Uterus (tissue), 2 donors: ENCODE measurements around the gene TJP3.

Experiments
- CTCF ChIP-seq, 4 experiments: fragments of 200-600 bp in 2 of 4; fragments of 450-650 bp in 2 of 4; sonication (generic) in 2 of 4; IDR thresholded peaks; one replicate each; pipeline ENCODE4 v1.5.1; 2016 to 2019; ENCODE audit warnings: antibody characterized with exemption in 4 of 4, mild to moderate bottlenecking in 2 of 4, moderate library complexity in 1 of 4
- POLR2A ChIP-seq, 2 donors: fragments of 450-650 bp; IDR thresholded peaks; one replicate each; pipeline ENCODE4 v1.6.1; 2016; ENCODE audit warnings: antibody characterized with exemption in 2 of 2, mild to moderate bottlenecking in 1 of 2, moderate library complexity in 1 of 2

DNA sequence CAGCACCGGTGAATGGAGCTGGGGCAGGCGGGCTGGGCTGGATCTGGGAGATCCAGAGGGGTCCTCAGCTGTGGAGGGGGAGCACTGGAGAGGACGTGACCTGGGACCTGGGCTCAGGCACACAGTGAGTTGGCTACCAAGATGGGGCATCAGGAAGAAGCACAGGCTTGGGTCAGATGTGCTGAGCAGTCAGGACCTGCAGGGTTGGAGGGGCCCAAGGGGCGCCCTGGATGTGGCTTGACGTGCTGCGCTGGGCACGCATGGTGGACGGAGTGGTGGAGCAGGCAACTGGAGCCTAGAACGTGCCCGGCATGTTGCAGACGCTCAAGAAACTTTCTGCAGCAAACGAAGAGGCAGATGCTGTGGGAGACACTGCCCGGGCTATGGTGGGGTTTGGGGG, 28.6 kb upstream of the TJP3 start:
- TF ChIP-seq CTCF (IDR thresholded peaks at IDR 0.05) (no peak), POLR2A (IDR thresholded peaks at IDR 0.05) (no peak)
